ENCODE measurements around the gene CARS2.
A peak's percentile ranks its signal among the peaks of the same experiment; 100 is the strongest.

Gene CARS2

DNA sequence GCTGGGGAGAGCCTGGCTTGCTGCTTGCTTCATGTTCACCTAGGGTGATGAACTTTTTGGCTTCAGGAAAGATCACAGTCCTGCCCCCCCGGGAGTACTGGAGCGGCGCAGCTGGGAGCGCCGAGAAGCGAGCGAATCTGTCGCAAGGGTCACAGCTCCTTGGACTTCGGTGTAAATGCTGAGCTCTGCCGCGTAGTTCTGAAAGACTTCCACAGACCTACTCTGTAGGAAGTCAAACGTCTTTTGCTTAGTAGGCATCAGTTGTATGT, 10.3 kb upstream of the CARS2 start:
- peaks cover 10% of the 10 kb centered on the region for H3K4me1 ChIP-seq (ENCODE audit: control insufficient read depth, insufficient read depth, low read depth, low read length)
- no peaks in the 10 kb centered on the region for H3K9me3 ChIP-seq (ENCODE audit: control insufficient read depth, low read length)
- WGBS, result 0% methylated on average over 9 of the region's 12 CpGs

DNA sequence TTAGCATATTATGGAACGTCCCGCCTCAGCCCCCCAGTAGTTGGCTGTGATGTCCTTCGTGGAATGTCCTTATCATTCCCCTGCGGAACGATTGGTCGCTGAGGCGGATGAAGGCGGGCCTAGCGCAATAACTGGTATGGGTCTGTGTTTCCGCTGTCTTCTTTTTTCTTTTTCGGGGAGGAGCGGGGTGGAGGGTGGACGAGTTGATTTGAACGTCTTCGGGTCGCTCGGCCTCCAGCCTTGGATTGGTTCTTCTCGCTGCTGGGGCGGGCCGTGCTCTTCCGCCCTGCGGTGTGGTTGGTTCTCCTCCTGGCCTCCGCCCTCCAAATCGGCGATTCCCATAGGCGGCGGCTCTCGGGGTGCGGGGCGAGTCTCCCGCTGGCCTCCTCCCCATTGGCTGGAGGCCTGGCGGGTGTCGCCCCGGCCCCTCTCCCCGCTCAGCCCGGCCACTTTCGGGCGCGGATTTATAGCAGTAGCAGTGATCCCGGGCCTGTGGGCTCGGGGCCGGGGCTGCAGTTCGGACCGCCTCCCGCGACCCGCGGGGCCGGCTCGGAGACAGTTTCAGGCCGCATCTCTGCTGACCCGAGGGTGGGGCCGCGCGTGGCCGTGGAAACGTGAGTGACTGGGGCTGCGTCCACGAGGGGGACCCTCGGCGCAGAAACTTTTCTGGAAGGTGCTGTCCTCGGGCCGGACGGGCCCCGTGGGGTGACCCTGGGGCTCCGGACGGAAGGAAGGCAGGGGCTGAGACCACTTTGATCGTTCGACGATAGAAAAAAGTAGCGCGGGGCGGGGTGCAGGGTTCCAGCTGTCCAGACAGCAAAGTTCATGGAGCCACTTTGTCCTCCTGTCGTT, 9.7 kb upstream of the CARS2 start:
- Histone ChIP-seq H3K79me1 (replicated peaks; ENCODE audit: low read length, poor library complexity, severe bottlenecking) (peaks cover 9% of the 10 kb centered on the region), H3K18ac (ENCODE audit: low read depth in 1 of 2, low read length in 2 of 2) (peak overlapping the region; percentile 52 to 85), H3K9ac (ENCODE audit: low read length) (peak overlapping the region; percentile 100), H3K9me3 (ENCODE audit: control insufficient read depth, low read length) (no peaks in the 10 kb centered on the region), H3K14ac (ENCODE audit: low read length in 2 of 2) (peak overlapping the region in 1 of 2 experiments; percentile 19), H2AFZ (ENCODE audit: low read depth, low read length) (peak overlapping the region; percentile 56), H3K4me1 (ENCODE audit: control insufficient read depth, insufficient read depth, low read depth, low read length) (peaks cover 11% of the 10 kb centered on the region), H3K4me2 (ENCODE audit: low read length, poor library complexity, severe bottlenecking) (peak overlapping the region; percentile 67), H2BK15ac (ENCODE audit: low read depth, poor library complexity, severe bottlenecking) (no peak overlapping the region), H3K27me3 (ENCODE audit: control insufficient read depth in 1 of 2, insufficient read depth in 1 of 2, low read length in 2 of 2) (no peaks in the 10 kb centered on the region), H2BK5ac (ENCODE audit: low read depth, low read length, poor library complexity, severe bottlenecking) (no peak overlapping the region), H3K4me3 (ENCODE audit: insufficient read depth in 1 of 2, low read depth in 1 of 2, low read length in 2 of 2) (peak overlapping the region; percentile 87 to 99), H4K91ac (ENCODE audit: low read length) (peak overlapping the region; percentile 53), H2BK12ac (ENCODE audit: low read length in 2 of 2) (no peak overlapping the region), H3K4ac (ENCODE audit: low read depth in 1 of 2, low read length in 2 of 2) (peak overlapping the region in 1 of 2 experiments; percentile 9), H3K27ac (ENCODE audit: low read length, poor library complexity, severe bottlenecking) (peak overlapping the region; percentile 44), H3K23ac (ENCODE audit: low read length in 2 of 2) (peak overlapping the region in 1 of 2 experiments; percentile 14), H2BK120ac (ENCODE audit: low read depth, low read length) (no peak overlapping the region), H2AK5ac (ENCODE audit: low read length, severe bottlenecking) (no peak overlapping the region), H4K8ac (ENCODE audit: low read length) (no peak overlapping the region), H3K36me3 (ENCODE audit: control insufficient read depth in 1 of 2, insufficient read depth in 2 of 2, low read depth in 1 of 2, low read length in 2 of 2) (peaks cover 9 to 16% of the 10 kb centered on the region in 2 experiments)
- peak; percentile 100 for DNase-seq
- under 1% methylated on average over 72 of the region's 74 CpGs for WGBS

More for the DNA sequence above, 10.3 kb upstream of the CARS2 start:
- H3K14ac ChIP-seq (ENCODE audit: low read length in 2 of 2), result peak overlapping the region in 1 of 2 experiments; percentile 19
- peak overlapping the region; percentile 96 for H3K9ac ChIP-seq (ENCODE audit: low read length)
- peak overlapping the region; percentile 44 for H3K27ac ChIP-seq (ENCODE audit: low read length, poor library complexity, severe bottlenecking)
- H4K91ac ChIP-seq (ENCODE audit: low read length), result no peak overlapping the region
- H2BK12ac ChIP-seq (ENCODE audit: low read length in 2 of 2), result no peak overlapping the region
- peaks cover 9 to 21% of the 10 kb centered on the region in 2 experiments for H3K36me3 ChIP-seq (ENCODE audit: control insufficient read depth in 1 of 2, insufficient read depth in 2 of 2, low read depth in 1 of 2, low read length in 2 of 2)
- H2AK5ac ChIP-seq (ENCODE audit: low read length, severe bottlenecking), result no peak overlapping the region
- H3K79me1 ChIP-seq (replicated peaks; ENCODE audit: low read length, poor library complexity, severe bottlenecking), result peaks cover 9% of the 10 kb centered on the region
- H3K4me3 ChIP-seq (ENCODE audit: insufficient read depth in 1 of 2, low read depth in 1 of 2, low read length in 2 of 2), result peak overlapping the region; percentile 87 to 99
- no peaks in the 10 kb centered on the region for H3K27me3 ChIP-seq (ENCODE audit: control insufficient read depth in 1 of 2, insufficient read depth in 1 of 2, low read length in 2 of 2)
- peak overlapping the region; percentile 67 for H3K4me2 ChIP-seq (ENCODE audit: low read length, poor library complexity, severe bottlenecking)
- no peak overlapping the region for H2BK15ac ChIP-seq (ENCODE audit: low read depth, poor library complexity, severe bottlenecking)
- peak overlapping the region in 1 of 2 experiments; percentile 14 for H3K23ac ChIP-seq (ENCODE audit: low read length in 2 of 2)
- peak overlapping the region; percentile 52 to 85 for H3K18ac ChIP-seq (ENCODE audit: low read depth in 1 of 2, low read length in 2 of 2)
- no peak overlapping the region for H2BK5ac ChIP-seq (ENCODE audit: low read depth, low read length, poor library complexity, severe bottlenecking)
- H4K8ac ChIP-seq (ENCODE audit: low read length), result no peak overlapping the region
- no peak overlapping the region for H2BK120ac ChIP-seq (ENCODE audit: low read depth, low read length)
- peak overlapping the region in 1 of 2 experiments; percentile 9 for H3K4ac ChIP-seq (ENCODE audit: low read depth in 1 of 2, low read length in 2 of 2)
- DNase-seq, result peak; percentile 56
- peak overlapping the region; percentile 56 for H2AFZ ChIP-seq (ENCODE audit: low read depth, low read length)

DNA sequence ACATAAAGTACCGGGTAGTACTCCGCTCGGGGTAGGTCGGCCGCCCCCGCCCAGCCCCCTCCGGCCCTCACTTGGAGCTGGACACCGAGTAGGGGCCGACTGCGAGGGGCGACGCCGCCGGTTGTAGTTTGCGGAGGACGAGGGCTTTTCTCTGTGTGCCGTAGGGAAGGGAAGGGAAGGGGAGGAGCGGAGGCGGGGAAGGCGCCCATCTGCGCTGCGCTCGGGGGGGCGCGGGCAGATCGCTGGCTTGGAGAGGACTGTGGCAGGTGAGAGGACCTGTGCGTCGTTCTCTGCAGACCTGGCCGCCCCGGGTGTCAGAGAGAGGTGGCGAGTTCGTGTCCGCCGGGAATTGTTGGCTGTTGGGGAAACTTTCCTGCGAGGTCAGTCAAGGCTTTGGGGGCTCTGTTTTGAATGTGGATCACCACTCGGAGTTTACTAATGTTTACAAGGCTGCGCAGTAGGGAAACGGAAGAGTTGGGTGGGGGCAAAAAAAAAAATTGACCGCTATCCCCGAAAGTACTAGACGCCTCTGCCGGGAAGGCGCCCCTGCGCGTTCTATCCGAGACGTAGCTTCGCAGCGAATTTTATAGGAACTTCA, 9.0 kb upstream of the CARS2 start:
- H3K9me3 ChIP-seq (ENCODE audit: control insufficient read depth, low read length), result no peaks in the 10 kb centered on the region
- peak overlapping the region; percentile 100 for H3K9ac ChIP-seq (ENCODE audit: low read length)
- no peak overlapping the region for H3K23ac ChIP-seq (ENCODE audit: low read length in 2 of 2)
- no peak overlapping the region for H2AK5ac ChIP-seq (ENCODE audit: low read length, severe bottlenecking)
- DNase-seq, result no peak
- H3K4ac ChIP-seq (ENCODE audit: low read depth in 1 of 2, low read length in 2 of 2), result peak overlapping the region in 1 of 2 experiments; percentile 82
- H2AFZ ChIP-seq (ENCODE audit: low read depth, low read length), result no peak overlapping the region
- under 1% methylated on average over 49 of the region's 49 CpGs for WGBS
- peaks cover 11% of the 10 kb centered on the region for H3K4me1 ChIP-seq (ENCODE audit: control insufficient read depth, insufficient read depth, low read depth, low read length)
- H3K18ac ChIP-seq (ENCODE audit: low read depth in 1 of 2, low read length in 2 of 2), result peak overlapping the region; percentile 50 to 89
- H2BK5ac ChIP-seq (ENCODE audit: low read depth, low read length, poor library complexity, severe bottlenecking), result no peak overlapping the region
- H2BK12ac ChIP-seq (ENCODE audit: low read length in 2 of 2), result peak overlapping the region in 1 of 2 experiments; percentile 42
- H2BK120ac ChIP-seq (ENCODE audit: low read depth, low read length), result peak overlapping the region; percentile 92
- H2BK15ac ChIP-seq (ENCODE audit: low read depth, poor library complexity, severe bottlenecking), result peak overlapping the region; percentile 54
- H4K91ac ChIP-seq (ENCODE audit: low read length), result peak overlapping the region; percentile 66
- H3K14ac ChIP-seq (ENCODE audit: low read length in 2 of 2), result peak overlapping the region in 1 of 2 experiments; percentile 37
- H3K4me2 ChIP-seq (ENCODE audit: low read length, poor library complexity, severe bottlenecking), result peak overlapping the region; percentile 78
- peak overlapping the region; percentile 87 to 88 for H3K4me3 ChIP-seq (ENCODE audit: insufficient read depth in 1 of 2, low read depth in 1 of 2, low read length in 2 of 2)
- no peaks in the 10 kb centered on the region for H3K27me3 ChIP-seq (ENCODE audit: control insufficient read depth in 1 of 2, insufficient read depth in 1 of 2, low read length in 2 of 2)
- H4K8ac ChIP-seq (ENCODE audit: low read length), result peak overlapping the region; percentile 61
- peak overlapping the region; percentile 87 for H3K27ac ChIP-seq (ENCODE audit: low read length, poor library complexity, severe bottlenecking)
- peaks cover 9% of the 10 kb centered on the region for H3K79me1 ChIP-seq (replicated peaks; ENCODE audit: low read length, poor library complexity, severe bottlenecking)
- peaks cover 9% of the 10 kb centered on the region in 2 experiments for H3K36me3 ChIP-seq (ENCODE audit: control insufficient read depth in 1 of 2, insufficient read depth in 2 of 2, low read depth in 1 of 2, low read length in 2 of 2)
